ENCODE data around the gene CHIT1. TPM values are rescaled to one million over a fixed set of nuclear protein-coding genes. Genes with fewer than 3 reads are reported as not detected.

CHIT1 gene
- total and polyA plus RNA-seq, 9 of the 15 experiments (the other 6 are each of a cell fraction or from before 2014, with no cell fraction given): not detected

- TF ChIP-seq NR0B1 (IDR thresholded peaks at IDR 0.05; ENCODE audit: partially characterized antibody) (no peak), KDM1A (IDR thresholded peaks at IDR 0.05) (no peak), HDAC1 (IDR thresholded peaks at IDR 0.05) (no peak), RBM14 (IDR thresholded peaks at IDR 0.05; ENCODE audit: borderline replicate concordance, insufficient read depth, low read depth, low read length) (no peak), SMC3 (conservative IDR thresholded peaks at IDR 0.05; ENCODE audit: insufficient read depth, low read depth, low read length) (no peak), SMAD2 (IDR thresholded peaks at IDR 0.05; ENCODE audit: low read depth, low read length) (no peak), ZNF384 (IDR thresholded peaks at IDR 0.05; ENCODE audit: low read depth, low read length) (no peak), POLR2AphosphoS2 (IDR thresholded peaks at IDR 0.05; ENCODE audit: low read length) (no peak), FOXA1 (IDR thresholded peaks at IDR 0.05; ENCODE audit: borderline replicate concordance) (no peak), RNF219 (CRISPR knock-in tag; IDR thresholded peaks at IDR 0.05) (no peak), ZNF592 (IDR thresholded peaks at IDR 0.05) (no peak), CREM (IDR thresholded peaks at IDR 0.05; ENCODE audit: low read depth) (peak; percentile 83), FIP1L1 (IDR thresholded peaks at IDR 0.05; ENCODE audit: low read depth, low read length, poor library complexity, severe bottlenecking) (no peak), MIER1 (IDR thresholded peaks at IDR 0.05; ENCODE audit: low read depth) (no peak), TRIM25 (IDR thresholded peaks at IDR 0.05; ENCODE audit: borderline replicate concordance) (no peak), ELF1 (tag; IDR thresholded peaks at IDR 0.05) (no peak), TRIM28 (IDR thresholded peaks at IDR 0.05) (no peak), FOXK2 (conservative IDR thresholded peaks at IDR 0.05 in 1 of 2, IDR thresholded peaks at IDR 0.05 in 1 of 2; ENCODE audit: low read depth in 2 of 2) (no peak), BRF1 (IDR thresholded peaks at IDR 0.05; ENCODE audit: borderline replicate concordance, extremely low read depth, insufficient read length) (no peak)
Observed at GRCh38 chr1:203271018-203271743, 41.7 kb upstream of the CHIT1 start (continued).
